Measurements from ENCODE around the gene ENOX1.
A peak's percentile ranks its signal among the peaks of the same experiment; 100 is the strongest.

The ENOX1 gene

DNA sequence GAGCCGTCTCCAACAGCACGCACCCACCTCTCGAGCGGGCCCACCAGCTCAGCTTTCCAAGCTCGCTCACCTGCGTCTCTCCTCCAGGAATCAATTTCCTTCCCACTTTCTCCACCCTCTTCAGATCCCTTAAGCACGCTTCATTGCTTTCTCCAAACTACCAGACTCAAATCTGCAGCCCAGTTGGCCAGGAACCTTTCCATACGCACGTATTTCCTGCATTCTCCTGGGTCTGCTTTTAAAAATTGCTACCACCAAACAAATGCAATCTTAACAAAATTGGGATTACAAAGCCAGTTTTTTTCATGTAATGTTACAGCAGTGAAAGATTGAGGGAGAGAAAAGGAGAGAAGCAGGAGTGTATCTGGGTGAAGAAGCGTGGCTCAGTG, 1.5 kb downstream of the ENOX1 start:
- DNase-seq = no peak

DNA sequence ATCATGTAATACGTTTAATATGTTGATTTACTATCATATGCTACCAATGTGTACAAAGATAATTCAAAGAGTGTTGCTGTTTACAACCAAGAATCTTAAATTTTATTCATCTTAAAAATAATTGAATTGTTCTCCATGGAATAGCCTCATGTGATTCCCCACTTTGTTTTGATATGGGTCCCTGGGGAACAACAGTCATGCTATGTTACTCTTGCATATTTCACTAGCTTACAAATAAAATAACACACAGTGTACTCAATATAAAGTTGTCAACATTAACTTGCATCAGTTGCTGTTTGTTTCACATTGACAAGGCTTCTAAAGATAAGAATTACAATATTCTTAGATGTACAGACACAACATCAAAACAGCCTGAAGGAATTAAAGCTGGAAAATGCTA, 2.3 kb downstream of the ENOX1 start:
- no peak for DNase-seq

DNA sequence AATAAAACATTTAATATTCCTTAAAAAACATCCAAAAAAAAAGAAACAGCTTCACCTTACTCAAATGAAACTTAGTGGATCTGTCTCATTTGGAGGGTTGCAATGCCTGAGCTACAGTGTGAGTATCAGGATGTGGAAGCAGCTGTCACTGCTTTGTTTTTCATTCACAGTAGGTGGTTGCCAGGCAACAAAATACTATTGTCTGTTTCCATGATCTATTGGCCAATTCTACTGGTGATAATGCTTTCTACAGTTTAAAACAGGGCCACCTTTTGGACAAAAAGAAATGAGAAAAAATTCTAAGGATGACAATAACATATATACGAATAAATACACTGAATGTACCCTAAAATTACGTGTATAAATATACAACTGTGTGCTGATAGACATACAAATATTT, 3.0 kb downstream of the ENOX1 start:
- peak; percentile 34 for DNase-seq

DNA sequence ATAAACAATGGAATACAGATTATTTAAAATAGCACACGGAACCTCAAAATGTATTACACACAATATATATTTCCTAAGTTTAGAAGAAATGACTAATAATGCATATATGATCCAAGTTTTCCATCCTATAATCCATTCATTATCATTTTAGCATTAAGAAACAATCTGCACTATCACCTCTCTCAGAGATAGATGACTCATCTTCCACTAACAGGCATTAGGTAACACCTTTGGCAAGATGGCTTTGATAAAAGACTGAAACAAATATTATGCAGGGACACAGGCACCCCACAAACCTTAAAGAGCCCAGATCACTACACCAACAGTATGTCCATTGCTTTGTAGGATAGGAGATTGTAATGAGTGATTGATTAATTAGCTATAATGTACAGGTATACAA, 4.1 kb downstream of the ENOX1 start:
- DNase-seq = no peak

DNA sequence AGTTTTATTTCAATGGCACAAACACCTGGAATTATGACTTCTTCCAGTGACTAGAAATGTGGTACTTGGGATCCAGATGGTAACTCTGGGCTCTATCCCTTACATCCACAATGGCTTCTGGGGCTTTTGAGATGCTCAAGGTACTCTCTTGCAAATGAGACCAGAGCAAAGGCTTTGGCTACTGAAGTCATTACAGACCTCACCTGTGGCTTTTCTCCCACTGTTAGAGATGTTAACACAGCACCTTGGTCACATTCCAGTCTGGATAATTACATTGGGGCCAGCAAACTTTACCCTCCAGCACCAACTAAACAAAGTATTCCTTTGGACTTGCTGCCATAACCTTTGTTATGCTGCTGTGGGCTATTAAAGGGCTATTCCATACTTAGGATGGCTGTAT, 6.1 kb downstream of the ENOX1 start:
- DNase-seq = no peak

DNA sequence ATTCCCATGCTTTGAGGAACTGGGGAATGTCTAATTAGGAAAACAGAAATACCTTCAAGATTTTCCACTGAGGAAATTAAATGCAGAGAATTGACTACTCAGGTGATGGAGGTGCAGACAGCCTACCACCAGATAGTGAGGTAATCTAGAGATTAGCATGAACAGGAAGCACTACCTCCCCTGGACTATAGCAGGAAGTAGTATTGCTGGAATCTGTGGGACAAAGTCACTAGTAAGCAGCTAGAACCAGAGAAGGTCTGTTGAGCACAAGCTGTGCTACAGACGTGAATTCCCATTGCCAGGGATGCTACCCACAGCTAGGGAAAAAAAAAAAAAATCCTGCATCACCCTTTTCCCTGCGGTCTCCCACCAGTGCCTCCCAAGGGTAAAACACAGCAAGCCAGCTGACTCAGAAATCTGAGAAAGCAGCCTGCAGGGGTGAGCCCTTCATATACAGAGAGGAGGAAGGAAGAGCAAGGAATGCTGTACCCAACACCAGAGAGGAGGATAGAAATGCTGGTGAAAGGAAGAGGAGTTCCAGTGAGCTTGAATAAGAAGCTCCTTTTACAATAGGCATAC, 10.2 kb downstream of the ENOX1 start:
- DNase-seq = no peak

DNA sequence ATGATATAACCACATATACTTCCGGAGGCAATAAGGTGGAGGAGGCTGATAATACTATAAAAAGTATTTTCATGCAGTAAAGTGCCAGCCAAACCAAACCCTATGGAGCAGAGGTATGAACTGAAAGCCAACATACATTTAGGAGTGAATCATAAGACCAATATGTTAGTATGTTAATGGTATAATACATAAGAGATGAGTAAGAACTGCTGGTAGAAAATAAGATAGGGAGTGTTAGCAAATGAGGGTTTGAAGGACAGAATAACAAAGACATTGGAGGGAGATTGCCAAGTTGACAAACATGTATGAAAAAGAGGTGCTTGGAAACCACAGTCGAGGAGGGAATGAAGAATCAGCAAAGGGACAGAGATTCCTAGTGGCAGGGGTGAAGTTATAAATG, 10.8 kb downstream of the ENOX1 start:
- no peak for DNase-seq

DNA sequence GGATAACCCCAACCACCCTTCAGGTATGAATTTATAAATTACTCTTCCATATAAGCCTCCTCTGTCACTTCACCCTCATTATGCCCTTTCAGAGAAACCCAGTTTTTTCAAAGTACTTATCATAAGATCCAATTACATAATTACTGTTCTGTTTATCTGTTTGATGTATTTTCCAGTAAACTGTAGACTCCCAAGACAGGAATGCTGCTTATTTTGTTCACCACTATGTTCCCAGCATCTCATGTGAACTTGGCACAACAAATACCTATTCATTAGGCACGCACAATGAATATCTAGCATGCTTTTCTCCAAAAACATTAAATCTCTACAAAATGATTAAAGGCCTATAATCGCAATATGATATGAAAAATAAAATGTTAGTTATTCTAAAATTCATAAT, 13.2 kb downstream of the ENOX1 start:
- no peak for DNase-seq

DNA sequence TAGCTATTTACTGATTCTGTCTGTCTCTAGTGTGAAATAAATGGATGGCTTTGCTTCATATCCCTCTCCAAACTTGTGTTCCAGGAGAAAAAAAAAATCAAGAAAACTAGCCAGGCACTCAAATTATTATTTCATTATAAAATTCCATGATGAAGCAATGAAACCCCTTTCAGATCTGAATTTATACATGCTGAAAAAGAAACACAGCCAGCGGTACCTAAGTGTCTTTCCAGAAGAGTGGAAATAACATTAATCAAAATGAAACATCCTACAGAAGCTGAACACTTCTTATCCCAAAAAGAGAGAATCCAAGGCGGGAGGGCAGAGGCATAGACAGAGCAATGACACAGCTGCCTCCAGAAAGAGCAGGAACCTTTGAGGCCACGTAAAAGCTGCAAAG, 15.9 kb downstream of the ENOX1 start:
- no peak for DNase-seq

DNA sequence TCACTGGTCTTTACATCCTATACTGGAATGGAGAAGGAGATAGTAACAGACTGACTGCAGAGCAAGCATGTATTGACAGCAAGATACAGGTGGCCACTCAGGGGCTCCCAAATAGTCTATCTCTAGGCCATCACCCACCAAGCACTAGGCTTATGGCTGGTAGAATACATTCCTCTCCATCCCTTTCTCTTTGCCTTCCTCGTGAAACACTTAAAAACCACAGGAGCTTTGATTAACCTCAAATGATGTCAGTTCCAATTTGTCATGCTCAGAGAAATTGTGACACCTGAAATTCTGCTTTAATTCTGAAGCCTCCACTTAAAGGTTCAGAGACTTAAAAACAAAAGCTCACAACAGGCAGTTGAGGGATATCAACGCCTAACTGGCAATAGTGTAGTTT, 17.2 kb downstream of the ENOX1 start:
- DNase-seq = no peak

DNA sequence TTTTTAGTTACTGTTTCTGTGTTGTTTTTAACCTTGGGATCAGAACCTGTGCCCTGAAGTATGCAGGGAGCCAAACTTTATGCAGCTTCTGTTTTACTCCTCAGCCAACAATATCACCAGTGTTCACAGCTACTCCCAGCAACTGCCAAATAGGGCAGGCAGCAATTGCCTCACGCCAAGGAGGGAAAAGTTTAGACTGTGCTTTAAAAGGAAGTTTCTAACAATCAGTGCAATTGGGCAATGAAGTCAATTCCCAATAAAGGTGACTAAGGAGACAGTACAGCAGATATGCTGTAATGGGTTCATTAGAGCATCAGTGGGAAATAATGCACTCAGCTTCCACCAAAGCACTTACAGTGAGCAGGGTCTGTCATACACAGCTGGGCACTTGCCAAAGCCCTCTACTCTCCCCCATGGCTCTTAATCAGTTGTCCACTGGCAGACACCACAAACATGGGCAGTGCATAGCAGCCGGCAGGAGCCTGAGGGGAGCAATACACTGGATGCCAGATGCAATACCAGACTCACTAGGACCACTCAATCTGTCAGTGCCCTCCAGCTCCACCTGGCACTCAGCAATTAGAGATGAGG, 19.3 kb downstream of the ENOX1 start:
- peak; percentile 94 for DNase-seq

DNA sequence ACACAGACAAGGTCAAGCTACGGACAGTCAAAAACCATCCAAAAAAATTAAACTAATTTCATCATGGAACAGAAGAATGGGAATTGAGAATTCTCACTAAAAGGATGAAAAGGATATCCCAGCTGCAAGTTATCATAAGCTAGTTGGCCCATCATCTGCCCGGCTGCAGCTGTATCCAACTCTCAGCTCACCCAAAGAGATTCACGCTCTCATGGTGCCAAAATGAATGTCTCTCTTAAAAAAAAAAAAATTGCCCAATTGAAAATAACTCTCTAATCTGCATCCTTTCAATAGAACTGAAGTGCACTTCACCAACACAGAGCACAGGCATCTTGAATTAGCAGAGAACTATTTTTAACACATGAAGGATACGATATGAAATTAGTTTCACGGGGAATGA, 20.0 kb downstream of the ENOX1 start:
- DNase-seq = no peak

DNA sequence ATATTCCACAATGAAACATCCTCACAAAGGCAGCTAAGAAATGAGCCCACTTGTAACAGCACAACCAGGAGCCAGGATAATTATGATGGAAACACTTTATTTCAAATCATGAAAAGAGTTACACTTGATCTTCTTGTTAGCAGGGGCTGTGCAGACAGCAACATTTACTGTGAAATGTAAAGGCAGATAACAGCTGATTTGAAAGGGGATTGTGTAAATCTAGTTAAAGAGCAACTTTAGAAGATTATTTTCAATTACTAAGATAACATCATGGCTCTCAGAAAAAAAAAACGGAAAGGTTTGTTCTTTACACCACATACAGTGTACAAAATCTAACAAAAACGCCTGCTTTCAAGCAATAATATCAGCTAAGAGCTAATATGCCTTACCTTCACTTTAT, 22.4 kb downstream of the ENOX1 start:
- DNase-seq = no peak

DNA sequence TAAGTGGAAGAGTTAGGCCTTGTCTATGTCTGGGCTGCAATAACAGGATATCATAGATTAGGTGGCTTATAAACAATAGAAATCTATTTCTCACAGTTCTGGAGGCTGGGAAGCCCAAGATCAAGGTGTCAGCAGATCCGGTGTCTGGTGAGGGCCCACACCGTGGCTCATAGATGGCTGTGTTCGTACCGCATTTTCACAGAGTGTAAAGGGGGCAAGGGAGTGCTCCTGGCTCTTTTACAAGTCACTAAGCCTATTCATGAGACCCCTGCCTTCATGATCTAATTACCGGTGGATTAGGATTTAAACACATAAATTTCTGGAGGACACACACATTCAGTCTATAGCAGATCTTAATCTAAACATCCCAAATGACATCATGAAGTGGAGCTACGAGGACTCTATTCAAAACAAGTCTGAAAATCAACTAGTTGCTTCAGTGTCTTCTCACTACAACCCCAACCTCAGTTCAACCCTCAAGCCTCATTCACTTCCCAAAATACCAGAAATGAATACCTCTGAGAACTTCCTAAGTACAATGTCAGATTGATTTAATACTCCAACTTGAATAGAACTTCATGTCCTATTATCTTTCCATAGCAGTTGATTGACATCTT, 23.5 kb downstream of the ENOX1 start:
- DNase-seq = no peak

DNA sequence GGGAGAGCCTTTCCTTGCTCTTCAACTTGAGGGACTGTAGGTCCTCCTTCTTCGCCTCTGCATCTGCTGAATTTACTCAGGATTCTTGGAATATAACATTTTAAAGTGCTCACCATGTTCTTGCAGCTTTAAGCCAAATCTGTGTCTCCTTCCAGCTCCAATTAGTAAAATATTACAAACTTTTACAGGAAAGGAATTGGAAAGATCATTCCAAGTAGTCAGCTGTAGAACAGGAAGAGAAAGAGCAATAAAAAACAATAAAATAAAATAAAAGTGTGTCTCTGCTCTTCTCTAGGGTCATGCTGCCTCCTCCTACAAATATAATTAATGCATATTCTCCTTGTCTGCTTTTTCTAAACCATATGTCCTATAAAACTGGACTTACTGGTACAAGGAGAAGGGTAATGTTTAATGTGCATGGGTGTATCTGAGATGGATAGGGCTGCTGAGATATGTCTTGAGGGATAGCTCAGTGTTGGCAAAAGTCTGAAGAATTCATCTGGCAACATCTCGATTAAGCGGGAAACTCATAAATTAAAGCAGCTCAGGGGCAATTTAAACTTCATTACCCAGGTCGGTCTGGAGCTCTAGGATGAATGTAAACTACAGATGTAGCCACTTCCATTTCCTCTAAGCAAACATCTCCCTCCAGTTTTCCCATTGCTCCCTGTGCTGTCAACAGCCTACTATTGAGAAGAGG, 25.0 kb downstream of the ENOX1 start:
- no peak for DNase-seq

DNA sequence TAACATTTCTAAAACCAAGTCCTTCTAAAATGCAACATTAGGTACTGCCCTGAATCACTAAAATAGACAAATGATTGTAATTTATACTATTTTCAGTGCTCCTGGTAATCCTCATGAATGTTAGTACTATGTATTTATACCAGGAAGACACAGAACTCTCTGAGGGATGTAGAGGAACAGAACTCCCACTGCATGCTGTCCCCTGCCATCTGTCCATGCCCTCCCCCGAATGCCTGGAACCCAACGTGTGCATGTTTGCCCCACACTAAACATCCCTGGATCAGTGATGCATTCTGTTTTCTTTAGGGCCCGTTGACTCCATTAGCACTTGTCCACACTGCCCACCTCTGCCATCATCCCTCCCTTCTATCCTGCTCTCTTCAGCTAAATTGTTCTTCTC, 26.5 kb downstream of the ENOX1 start:
- DNase-seq = no peak

DNA sequence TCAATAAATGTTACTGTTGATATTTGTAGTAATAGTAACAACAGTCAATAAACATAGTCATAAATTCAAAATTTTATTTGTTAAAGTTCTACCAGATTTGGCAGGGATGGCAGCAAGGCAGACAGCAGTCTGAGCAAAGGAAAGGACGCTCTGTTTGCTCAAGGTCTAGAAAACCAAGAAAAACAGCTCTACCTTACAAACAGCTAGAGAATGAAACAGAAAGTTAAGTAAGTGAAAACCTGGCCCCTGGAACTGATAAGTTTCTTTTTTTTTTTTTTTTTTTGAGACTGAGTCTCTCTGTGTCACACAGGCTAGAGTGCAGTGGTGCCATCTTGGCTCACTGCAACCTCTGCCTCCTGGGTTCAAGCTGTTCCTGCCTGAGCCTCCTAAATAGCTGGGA, 27.9 kb downstream of the ENOX1 start:
- DNase-seq = no peak

DNA sequence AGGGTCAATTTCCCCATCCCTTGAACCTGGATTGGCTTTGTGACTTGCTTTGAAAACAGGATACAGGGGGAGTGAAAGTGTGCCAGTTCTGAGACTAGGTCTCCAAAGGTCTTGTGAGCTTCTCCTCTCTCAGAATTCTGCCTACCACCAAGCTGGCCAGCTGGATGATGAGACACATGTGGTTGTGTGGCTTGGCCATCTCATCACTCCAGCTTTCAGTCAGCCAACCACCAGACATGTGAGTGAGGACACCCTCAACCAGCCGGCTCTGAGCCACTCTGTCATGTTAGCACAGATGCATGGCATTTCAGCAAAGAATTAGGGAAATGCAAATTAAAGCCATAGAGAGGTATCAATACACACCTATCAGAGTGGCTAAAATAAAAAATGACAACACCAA, 29.5 kb downstream of the ENOX1 start:
- no peak for DNase-seq

DNA sequence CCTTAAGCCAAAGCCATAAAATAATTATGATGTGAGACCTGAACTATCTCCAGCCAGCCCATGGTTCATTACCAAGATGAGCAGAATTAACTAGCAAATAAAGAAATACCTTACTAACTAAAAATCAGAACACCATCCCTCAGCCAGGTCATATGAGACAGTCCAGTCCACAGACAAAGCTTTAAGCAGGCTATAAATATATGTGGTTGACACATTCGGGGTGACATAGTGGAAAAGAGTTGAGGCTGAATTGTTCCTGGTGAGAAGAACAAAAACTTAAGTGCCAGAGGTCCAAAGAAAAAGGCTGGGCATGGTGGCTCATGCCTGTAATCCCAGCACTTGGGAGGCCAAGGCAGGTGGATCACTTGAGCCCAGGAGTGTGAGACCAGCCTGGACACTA, 30.9 kb downstream of the ENOX1 start:
- no peak for DNase-seq

DNA sequence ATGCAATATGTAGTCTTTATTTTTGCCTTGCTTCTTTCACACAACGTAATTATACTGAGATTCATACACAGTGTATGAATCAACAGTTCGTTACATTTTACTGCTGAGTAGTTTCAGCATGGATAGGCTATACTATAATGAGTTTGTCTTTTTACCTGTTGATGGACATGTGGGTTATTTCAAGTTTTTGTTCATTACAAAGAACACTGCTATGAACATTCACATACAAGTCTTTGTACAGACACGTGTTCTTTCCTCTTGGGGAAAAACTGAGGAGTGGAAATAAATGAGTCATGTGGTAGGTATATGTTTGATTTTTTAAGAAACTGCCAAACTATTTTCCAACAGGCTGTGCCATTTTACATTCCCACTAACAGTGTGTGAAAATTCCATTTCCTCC, 35.1 kb downstream of the ENOX1 start:
- no peak for DNase-seq

DNA sequence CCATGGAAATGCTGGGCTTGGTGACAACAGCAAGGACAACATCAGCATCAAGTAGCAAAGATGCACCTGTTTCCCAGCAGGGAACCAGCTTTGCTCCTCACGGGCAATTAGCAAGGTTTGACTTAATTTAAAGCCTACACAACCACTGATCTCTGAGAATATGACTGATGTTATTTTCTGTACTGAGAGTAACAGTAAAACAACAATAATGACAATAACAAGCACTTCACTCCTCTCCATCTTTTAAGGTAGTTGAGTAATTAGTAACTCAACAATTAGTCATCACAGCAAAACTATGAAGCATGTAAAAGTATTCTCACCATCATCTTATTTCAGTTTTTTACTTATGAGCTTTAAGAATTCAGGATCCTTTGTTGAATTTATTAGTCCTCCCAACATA, 37.3 kb downstream of the ENOX1 start:
- DNase-seq = no peak

DNA sequence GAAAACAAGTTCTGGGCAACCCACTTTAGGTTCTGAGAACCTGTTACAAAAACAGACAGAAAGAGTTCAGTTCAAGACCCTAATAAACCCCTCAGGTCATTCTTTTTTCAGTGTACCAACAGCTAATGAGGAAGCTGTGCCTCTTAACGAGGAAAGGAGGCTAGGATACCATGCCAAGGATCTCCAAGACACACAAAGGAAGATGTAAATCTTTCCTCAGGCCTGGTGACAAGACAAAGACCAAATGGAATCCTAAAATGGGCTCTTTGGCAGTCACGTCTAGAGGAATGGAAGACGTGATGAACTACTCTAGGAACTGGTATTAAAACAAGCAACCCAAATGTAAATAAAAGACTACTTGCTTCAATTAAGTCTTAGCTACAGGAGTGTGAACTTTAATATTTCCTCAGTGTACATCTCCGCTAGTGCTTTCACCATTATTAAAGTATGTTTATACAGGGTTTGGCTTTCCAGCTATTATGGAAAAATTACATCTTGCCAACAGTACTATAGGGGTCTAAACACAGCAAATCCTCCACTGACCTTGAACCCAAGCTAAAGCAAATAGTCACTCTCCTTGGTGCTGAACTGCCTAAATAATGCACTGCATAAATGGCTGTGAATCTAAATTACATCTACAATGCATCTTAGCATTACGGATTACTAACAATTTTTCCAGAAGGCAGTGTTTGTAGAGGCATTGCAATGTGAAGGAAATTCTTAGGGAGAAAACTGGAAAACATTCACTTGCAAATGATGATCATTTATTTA, 42.3 kb downstream of the ENOX1 start:
- no peak for DNase-seq

DNA sequence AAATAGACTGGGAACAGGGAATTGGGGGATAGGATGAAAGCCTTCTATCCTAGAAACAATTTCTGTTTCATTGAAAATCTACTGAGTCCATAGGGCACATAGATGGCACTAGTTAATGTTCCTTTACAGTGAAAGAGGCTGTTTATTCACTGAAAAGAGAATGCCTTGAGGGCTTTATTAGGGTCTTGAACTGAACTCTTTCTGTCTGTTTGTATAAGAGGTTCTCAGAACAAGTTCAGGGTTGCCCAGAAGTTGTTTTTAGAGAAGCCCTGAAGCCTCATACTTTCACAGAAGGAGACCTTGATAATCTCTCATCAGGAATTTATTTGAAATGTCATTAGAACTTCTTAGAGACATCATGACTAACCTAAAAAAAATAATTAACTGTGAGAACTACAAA, 43.9 kb downstream of the ENOX1 start:
- no peak for DNase-seq
